GM19455 (cell line): ENCODE results near the gene KIRREL3.
"Not testable (repeated sequence)": the region's sequence is repeated elsewhere in the genome, so short reads cannot be mapped to it uniquely, and the experiment has no call there.

ENCODE experiments used
- ATAC-seq: cut with Tn5 transposase; IDR thresholded peaks from one replicate; pipeline ENCODE4 v1.9.1; 2021; ENCODE audit not compliant: unreplicated experiment

KIRREL3 gene

DNA sequence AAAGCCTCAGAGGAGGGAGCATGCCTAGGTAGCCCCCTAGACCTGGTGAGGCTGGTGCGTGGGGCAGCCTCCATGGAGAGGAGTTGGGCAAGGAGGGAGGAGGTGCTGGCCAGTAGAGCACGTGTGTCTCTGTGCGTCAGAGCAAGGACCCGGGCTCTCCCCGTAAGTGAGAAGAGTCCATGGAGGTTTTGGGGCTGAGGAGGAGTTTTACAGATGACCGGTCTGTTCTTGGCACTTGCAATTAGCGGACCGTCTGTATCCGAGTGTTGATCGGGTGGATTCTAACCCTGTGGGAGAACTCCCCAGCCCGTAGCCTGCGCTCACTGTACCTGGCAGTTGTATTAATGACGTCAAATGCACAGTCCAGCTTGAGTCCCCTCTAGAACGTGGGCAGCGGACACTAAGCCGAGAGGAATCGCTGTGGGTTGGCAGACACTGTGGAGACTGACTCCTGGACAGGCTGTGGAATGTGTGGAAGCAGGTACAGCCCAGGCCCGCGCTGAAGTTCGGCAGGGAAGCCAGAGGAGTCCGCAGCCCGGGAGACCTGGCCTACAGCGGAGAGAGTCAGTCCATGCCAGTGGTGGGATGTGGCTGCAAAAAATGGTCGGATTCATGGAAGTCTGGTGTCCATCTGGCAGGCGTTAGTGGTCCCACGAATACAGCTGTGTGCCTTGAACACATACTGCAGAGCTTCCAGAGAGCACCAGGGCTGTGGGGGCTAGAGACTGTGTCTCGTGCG, 625.8 kb downstream of the KIRREL3 start:
- not testable (repeated sequence) for ATAC-seq

DNA sequence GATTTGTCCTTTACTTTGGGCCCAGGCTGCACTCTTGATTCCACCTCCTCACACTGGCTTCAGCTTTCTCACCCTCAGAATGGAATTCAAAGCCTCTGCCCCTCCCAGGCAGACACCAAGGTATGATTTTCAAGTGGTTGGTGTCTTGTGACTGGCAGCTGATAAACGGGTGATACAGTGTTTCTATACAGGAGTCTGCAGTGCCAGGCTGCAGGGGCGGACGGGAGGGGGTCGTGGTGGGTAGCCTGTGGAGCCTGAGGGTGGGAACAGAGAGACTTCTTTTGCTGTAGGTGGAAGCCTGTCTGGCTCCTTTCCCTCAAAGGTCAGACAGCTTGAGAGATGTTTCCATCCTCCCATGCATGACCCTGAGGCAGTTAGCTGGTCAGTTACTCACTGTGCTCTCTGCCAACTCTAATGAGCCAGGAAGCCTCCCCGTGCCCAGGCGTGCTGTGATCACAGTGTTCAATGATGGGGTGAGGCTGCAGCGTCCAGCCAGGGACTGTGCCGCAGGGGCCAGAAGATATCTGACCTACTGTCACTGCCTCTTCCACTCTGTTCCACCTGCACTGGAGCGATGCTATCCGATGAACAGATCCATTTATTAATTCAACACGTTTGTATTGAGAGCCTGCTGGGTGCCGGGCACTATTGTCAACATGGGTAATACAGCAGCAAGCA, 627.0 kb downstream of the KIRREL3 start:
- not testable (repeated sequence) for ATAC-seq
